BJ (cell line): ENCODE measurements around the gene TARBP1. TPM values are rescaled to one million over a fixed set of nuclear protein-coding genes. Genes with fewer than 3 reads are reported as not detected.

Experiments
- CTCF ChIA-PET: fragments of 350-600 bp; formaldehyde crosslinking; extraction: SDS; loops from one replicate; lab custom pipeline; 2021; ENCODE audit warnings: antibody characterized with exemption, inconsistent platforms; lab: Yijun Ruan, JAX
- POLR2A ChIA-PET: fragments of 300-600 bp; sonication (Branson Sonifier 250); formaldehyde crosslinking; extraction: SDS; loops from one replicate; lab custom pipeline; 2021; ENCODE audit warnings: antibody characterized with exemption; lab: Charles Lee
- DNase-seq: peaks from one replicate; pipeline ENCODE4 v3.0.0-alpha.2; 2011; ENCODE audit warnings: low read depth
- H3K27me3 ChIP-seq: 2 replicates; pipeline ENCODE4 v1.6.0; 2011; ENCODE audit warnings: low read length; ENCODE audit not compliant: control insufficient read depth, insufficient read depth
- H3K36me3 ChIP-seq: 2 replicates; pipeline ENCODE4 v1.5.1; 2011; ENCODE audit warnings: low read length; ENCODE audit not compliant: control insufficient read depth, insufficient read depth
- H3K4me3 ChIP-seq: 2 replicates; pipeline ENCODE4 v1.5.1; 2011; ENCODE audit warnings: low read depth, mild to moderate bottlenecking, control low read depth, low read length
- CTCF ChIP-seq: IDR thresholded peaks from 2 replicates; pipeline ENCODE4 v1.5.1; 2011; ENCODE audit warnings: low read depth, mild to moderate bottlenecking, control low read depth, inconsistent platforms, low read length, moderate library complexity; ENCODE audit not compliant: insufficient read depth
- polyA plus RNA-seq: library from polyadenylated mRNA; depleted of rRNA; stranded (reverse); fragments of >200 nt; gene quantifications from 2 replicates; pipeline ENCODE4 v1.2.3, GENCODE V29; 2011

Gene TARBP1
- polyA plus RNA-seq, 1 experiment, result 7.4 TPM

- no peak for DNase-seq
- CTCF ChIA-PET, result no interaction called here
- TF ChIP-seq CTCF, result no peak
- Histone ChIP-seq H3K36me3 (0 out of 2 replicates have a peak, but pooled peaks cover 3% of the 10 kb centered on the region), H3K4me3 (no peak overlapping the region), H3K27me3 (no peaks in the 10 kb centered on the region)
- POLR2A ChIA-PET, result no interaction called here
These were observed 48.3 kb downstream of the TARBP1 start for GRCh38 chr1:234430691-234431090.

GRCh38 chr1:234429434-234429806 is 49.6 kb downstream of the TARBP1 start:
- 0 out of 2 replicates have a peak, but pooled peaks cover 3% of the 10 kb centered on the region for H3K36me3 ChIP-seq
- H3K4me3 ChIP-seq, result no peak overlapping the region
- no peaks in the 10 kb centered on the region for H3K27me3 ChIP-seq
- no peak for TF ChIP-seq CTCF
- ChIA-PET CTCF (no interaction called here), POLR2A (no interaction called here)
- no peak for DNase-seq

GRCh38 chr1:234427950-234428646 is 50.9 kb downstream of the TARBP1 start:
- no peak for TF ChIP-seq CTCF
- Histone ChIP-seq H3K27me3 (no peaks in the 10 kb centered on the region), H3K4me3 (no peak overlapping the region), H3K36me3 (0 out of 2 replicates have a peak, but pooled peaks cover 3% of the 10 kb centered on the region)
- ChIA-PET POLR2A (no interaction called here), CTCF (no interaction called here)
- no peak for DNase-seq

DNA sequence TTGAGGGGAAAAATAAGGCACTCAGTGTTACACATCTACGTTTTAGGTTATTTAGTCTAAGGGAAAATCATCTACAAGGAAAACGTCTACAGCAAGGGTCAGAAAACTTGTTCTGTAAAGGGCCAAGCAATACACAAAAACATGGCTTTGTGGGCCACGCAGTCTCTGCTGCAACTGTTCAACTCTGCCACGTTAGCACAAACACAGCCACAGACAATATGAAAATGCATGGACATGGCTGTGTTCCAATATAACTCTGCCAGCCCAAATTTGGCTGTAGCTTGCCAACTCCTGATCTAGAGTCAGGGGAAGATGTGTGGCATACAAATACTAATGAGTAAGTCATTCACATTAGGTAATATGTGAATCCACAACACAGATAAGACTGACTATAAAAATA is 65.0 kb downstream of the TARBP1 start:
- no peak overlapping the region for H3K4me3 ChIP-seq
- no peak for DNase-seq
- ChIA-PET CTCF (no interaction called here), POLR2A (no interaction called here)
- no peaks in the 10 kb centered on the region for H3K27me3 ChIP-seq
- peaks cover 3% of the 10 kb centered on the region; the same call in 1 of the 2 replicates for H3K36me3 ChIP-seq
- TF ChIP-seq CTCF, result no peak

- no peak for TF ChIP-seq CTCF
- POLR2A ChIA-PET, result no interaction called here
- CTCF ChIA-PET, result no interaction called here
- peaks cover 3% of the 10 kb centered on the region; the same call in 1 of the 2 replicates for H3K36me3 ChIP-seq
- no peaks in the 10 kb centered on the region for H3K27me3 ChIP-seq
- no peak for DNase-seq
- H3K4me3 ChIP-seq, result no peak overlapping the region
These were observed 65.5 kb downstream of the TARBP1 start for GRCh38 chr1:234413485-234413884.
